GM21576 (cell line): ENCODE data around the gene BOD1L2.

Source experiments
- ATAC-seq: cut with Tn5 transposase; IDR thresholded peaks from one replicate; pipeline ENCODE4 v1.9.1; 2021; ENCODE audit warnings: mild to moderate bottlenecking, moderate library complexity; ENCODE audit not compliant: unreplicated experiment

Gene BOD1L2

GRCh38 chr18:57149531-57149930, 2.6 kb downstream of the BOD1L2 start:
- ATAC-seq = no peak

GRCh38 chr18:57150081-57150480, 3.2 kb downstream of the BOD1L2 start:
- no peak for ATAC-seq

- ATAC-seq = no peak
Observed at GRCh38 chr18:57150828-57151227, 3.9 kb downstream of the BOD1L2 start.

GRCh38 chr18:57154191-57154830, 7.4 kb downstream of the BOD1L2 start:
- no peak for ATAC-seq

GRCh38 chr18:57164401-57164800, 17.5 kb downstream of the BOD1L2 start:
- no peak for ATAC-seq

- ATAC-seq = no peak
Observed at GRCh38 chr18:57167617-57168308, 20.9 kb downstream of the BOD1L2 start.

GRCh38 chr18:57171026-57171425, 24.1 kb downstream of the BOD1L2 start:
- ATAC-seq = no peak

- no peak for ATAC-seq
Observed at GRCh38 chr18:57175532-57175931, 28.6 kb downstream of the BOD1L2 start.

GRCh38 chr18:57185434-57185833, 38.5 kb downstream of the BOD1L2 start:
- no peak for ATAC-seq

- no peak for ATAC-seq
Observed at GRCh38 chr18:57188851-57189557, 42.1 kb downstream of the BOD1L2 start.

- no peak for ATAC-seq
Observed at GRCh38 chr18:57190026-57190425, 43.1 kb downstream of the BOD1L2 start.

- ATAC-seq = no peak
Observed at GRCh38 chr18:57194070-57194469, 47.2 kb downstream of the BOD1L2 start.

GRCh38 chr18:57194622-57195021, 47.7 kb downstream of the BOD1L2 start:
- ATAC-seq = no peak

- ATAC-seq = no peak
Observed at GRCh38 chr18:57195341-57195740, 48.5 kb downstream of the BOD1L2 start.

GRCh38 chr18:57197261-57197660, 50.4 kb downstream of the BOD1L2 start:
- no peak for ATAC-seq

GRCh38 chr18:57198073-57198472, 51.2 kb downstream of the BOD1L2 start:
- no peak for ATAC-seq
